OCI-M2 (cell line): Measurements from ENCODE around the gene S100A13.
"Not testable (repeated sequence)": the region's sequence is repeated elsewhere in the genome, so short reads cannot be mapped to it uniquely, and the experiment has no call there.

Source experiments
- DNase-seq: peaks from one replicate; lab custom pipeline; 2025; ENCODE audit not compliant: unreplicated experiment; lab: John Stamatoyannopoulos, UW

S100A13 gene

DNA sequence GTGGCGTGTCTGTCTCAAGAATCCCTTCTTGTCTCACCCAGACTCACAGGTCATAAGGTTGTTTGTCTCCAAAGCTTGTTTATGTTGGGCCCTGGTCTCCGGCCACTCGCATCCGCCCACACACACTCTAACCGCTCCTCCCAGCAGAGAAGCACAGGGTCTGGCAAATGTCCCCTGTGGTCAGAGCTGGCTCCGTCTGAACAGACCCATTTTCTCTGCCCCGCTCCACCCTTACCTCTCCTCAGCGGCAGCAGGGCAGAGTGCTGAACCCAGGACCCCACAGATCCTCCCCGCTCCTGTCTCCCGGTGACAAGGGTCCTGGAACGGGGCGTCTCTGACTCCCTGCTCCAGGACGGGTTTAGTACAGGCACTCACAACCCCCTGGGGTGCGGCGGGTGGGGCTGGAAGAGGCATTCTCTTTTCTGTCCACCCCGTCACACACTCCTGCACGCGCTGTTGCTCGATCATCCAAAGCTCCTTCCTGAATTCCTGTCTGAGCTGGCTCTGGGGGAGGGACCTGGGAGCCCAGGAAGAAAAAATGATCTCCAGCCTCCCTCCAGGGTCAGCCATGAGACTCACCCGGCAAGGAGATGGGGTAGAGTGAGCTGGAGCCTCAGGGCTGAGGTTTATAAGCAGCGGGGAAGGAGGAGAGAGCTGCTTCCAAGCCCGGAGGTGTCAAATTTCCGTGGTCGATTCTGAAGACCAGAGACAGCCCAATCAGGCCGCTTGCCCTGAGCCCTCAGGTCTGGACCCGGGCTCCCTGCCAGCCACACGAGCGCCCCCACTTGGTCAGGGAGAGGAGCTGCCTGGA is at the start of gene S100A13:
TSS of gene S100A13 (minus strand) at position 602 of the 811 bp plus-strand sequence. CDS start 1,033 bp downstream, outside the sequence.
- peak; percentile 29 for DNase-seq

DNA sequence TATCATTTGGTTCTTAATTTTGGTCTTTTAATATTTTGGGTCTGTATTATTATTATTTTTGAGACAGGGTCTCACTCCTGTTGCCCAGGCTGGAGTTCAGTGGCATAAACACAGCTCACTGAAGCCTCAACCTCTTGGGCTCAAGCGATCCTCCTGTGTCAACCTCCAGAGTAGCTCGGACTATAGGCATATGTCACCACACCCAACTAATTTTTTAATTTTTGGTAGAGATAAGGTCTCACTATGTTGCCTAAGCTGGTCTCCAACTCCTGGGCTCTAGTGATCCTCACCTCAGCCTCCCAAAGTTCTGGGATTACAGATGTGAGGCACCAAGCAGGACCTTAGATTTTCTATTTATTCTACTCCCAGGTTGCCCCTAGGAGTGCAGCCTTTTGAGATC is 46.2 kb upstream of the S100A13 start:
- no peak for DNase-seq

DNA sequence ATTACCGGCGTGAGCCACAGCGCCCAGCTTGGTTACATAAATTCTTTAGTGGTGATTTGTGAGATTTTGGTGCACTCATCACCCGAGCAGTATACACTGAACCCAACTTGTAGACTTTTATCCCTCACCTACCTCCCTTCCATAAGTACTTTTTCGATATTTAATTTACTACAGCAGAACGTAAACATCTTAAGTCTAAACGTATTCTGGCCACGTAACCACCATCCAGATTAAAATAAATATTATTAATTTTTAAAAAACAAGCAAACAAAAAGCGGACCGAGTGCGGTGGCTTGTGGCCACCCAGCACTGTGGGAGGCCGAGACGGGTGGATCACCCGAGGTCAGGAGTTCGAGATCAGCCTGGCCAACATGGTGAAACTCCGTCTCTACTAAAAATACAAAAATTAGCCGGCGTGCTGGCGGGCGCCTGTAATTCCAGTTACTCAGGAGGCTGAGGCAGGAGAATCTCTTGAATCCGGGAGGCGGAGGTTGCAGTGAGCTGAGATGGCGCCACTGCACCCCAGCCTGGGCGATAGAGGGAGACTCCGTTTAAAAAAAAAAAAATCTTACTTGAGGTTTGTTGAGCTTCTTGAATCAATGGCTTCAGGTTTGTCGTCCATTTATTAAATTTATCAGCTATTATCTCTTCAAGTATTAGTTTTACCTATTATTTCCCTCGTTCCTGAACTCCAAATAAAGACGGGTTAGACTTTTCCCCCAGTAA is 44.5 kb upstream of the S100A13 start:
- DNase-seq, result not testable (repeated sequence)

DNA sequence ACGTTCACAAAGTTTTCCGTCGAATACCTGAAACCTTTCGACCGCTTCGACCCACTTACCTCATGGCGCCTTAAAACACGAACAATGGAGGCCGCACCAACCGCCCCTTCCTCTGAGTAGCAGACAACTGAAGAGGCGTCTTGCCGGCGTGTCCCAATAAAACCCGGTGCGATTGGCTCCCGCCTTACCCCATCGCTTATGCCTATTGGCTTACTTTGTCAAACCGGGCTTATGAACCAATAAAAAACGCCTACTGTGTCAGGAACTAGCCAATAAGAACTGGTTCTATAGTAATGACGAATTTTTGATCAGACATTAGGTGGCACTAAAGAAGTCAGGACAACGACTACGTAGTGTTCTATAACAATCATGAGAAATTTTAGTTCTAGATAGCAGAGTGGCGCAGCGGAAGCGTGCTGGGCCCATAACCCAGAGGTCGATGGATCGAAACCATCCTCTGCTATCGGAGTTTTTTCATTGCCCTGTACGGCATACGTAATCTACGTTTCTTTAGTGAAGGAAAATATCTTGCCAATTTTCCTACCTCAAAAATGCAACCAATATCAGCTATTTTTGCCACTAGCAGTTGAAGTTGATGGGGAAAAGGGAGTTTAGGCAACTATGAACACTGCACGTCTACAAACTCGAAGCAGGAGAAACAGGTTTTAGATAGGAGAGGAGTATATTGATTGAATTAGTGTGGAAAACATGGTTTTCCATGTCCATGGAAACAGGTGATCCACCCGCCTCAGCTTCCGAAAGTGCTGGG is 43.7 kb upstream of the S100A13 start, which contains the start of gene ILF2:
TSS of gene ILF2 (minus strand) at position 135 of the 769 bp plus-strand sequence. CDS start at position 64, 71 bp downstream.
- DNase-seq, result peak; percentile 97

DNA sequence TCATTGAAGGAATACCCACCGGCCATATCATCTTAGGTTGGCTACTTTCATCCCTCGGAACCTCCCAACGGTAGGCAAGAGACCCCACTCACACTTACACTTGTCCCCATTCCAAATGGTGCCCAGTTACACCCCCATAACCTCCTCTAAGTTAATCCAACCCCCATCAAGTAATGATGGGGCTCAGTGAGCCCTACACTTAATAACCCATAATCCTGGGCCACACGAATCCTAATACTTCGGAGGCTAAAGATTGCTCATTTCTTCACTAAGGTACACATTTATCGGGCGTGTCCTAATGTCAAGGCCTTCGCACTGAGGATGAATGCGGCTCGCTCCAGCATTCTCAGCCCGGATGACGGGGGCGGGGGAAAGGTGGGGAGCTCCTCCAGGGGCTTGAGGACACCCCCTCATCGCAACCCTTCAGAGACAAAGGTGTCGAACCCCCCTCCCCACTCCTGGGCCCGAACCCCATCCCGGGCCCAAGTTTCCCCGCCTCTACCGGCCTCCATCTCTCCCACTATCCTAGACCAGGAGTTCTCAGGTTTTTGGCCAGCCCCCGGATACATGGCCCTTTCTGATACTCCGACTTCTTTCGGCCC is 43.1 kb upstream of the S100A13 start:
- no peak for DNase-seq

DNA sequence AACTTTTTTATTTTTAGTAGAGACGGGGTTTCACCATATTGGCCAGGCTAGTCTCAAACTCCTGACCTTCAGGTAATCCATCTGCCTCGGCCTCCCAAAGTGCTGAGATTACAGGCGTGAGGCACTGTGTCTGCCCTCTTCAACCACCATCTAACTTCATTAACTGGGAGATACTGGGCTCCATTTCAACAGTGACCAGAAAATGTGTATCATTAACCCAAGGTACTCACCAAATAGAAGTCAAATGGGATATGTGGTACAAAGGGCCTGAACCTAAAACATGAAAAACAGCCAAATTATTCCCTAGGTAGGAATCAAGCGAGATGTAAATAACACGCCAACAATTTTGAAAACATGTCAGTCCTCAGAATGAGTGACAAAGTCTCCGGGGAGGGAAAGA is 42.3 kb upstream of the S100A13 start:
- no peak for DNase-seq

DNA sequence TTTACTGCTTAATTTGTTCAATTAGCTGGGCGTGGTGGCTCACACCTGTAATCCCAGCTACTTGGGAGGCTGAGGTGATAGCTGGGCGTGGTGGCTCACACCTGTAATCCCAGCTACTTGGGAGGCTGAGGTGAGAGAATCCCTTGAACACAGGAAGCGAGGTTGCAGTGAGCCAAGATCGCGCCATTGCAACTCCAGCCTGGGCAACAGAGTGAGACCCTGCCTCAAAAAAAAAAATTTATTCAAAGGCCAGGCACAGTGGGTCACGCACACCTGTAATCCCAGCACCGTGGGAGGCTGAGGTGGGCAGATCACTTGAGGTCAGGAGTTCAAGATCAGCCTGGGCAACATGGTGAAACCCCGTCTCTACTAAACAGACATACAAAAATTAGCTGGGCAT is 41.4 kb upstream of the S100A13 start:
- DNase-seq, result not testable (repeated sequence)

DNA sequence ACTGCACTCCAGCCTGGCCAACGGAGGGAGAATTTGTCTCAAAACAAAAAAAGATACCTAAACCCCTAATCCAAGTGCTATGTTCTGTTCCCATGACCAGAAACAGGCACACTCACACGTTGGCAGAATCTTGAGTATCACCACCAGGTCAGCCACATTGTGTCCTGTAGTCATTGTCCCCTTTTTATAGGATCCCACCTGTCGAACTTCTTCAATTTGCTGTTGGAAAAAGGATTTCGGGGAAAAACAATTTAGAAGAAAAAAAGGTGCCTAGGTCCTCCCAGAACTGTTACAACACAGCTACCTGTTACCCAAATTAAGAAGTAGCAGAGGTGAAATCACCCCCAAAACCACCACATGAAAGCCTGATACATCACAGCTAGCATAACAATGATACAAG is 40.1 kb upstream of the S100A13 start:
- DNase-seq, result no peak

DNA sequence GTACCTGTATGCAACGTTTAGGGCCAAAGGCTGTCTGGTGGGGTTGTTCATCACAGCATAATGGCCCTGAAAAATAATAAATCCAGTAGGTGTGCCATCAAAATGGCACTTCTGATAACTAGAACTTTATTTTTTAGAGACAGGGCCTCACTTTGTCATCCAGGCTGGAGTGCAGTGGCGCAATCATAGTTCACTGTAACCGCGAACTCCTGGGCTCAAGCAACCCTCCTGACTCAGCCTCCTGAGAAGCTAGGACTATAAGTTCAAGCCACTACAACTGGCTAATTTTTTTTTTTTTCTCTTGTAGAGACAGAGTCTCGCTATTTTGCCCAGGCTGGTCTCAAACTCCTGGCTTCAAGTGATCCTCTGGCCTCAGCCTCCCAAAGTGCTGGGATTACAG is 35.9 kb upstream of the S100A13 start:
- DNase-seq, result no peak

DNA sequence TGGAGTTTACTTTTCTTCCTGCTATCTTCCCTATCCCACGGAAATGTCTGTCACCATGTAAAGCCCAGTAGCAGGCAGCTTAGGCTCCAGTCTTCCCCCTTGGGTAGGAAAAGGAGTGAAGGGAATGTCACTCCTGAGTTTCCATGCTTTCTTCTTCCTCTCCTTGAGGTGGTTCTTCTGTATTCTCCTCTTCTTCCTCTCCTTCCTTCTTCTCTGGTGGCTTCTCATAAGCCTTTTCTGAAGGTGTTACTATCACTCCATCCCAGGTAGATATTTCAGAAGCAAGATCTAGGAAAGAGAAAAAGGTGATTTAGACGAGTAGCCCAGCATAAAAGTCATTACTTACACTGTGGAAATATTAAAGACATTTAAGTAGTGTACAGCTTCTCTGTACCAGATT is 35.0 kb upstream of the S100A13 start:
- DNase-seq, result no peak

DNA sequence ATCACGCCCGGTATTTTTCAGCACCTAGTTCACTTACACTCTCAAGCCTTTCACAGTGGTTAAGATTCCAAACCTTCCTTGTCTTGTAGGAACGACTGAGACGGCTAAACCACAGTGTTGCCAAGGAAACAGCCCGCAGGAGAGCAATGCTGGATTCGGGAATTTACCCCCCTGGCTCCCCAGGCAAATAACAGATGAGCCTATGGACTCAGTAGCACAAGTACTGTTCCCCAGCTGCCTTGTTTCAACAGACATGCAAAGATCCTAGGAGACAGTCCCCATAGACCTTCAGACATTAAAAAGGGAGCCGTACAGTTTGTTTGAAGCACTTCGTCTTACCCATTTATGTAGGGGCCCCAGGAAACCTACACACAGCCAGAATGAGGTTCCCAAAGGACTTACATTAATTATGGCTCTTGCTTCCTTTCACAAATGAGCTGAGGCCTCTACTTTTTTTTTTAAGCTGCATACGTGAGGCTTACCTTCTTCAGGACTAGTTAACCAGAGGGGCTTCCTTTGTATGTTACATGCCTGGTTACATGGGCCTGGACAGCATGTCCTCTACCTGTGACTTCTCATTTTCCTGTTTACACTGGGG is 33.9 kb upstream of the S100A13 start:
- DNase-seq, result no peak

DNA sequence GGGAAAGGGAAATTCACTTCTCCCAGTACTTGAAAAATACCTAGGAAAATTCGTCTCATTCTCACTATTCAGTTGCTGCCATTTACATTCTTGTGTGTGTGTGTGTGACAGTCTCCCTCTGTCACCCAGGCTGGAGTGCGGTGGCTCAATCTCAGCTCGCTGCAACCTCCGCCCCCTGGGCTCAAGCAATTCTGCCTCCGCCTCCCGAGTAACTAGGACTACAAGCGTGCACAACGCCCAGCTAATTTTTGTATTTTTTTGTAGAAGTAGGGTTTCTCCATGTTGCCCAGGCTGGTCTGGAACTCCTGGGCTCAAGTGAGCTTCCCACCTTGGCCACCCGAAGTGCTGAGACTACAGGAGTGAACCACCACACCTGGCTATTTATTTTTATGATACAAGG is 32.4 kb upstream of the S100A13 start:
- DNase-seq, result no peak

DNA sequence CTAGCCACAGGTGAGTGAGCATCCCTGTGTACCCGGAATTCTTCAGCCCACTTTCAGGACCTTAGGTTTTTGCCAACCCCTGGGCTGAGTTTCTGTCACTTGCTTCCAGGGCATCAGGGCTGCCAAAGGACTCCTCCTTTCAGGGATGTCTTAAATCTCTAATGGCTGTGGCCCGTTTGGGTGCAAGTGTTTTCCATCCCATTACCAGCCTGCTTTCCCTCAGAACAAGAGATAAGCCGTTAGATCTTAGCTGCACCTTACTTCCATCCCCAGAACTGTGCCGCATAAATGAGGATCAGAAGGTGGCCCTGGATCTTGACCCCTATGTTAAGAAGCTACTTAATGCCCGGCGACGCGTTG is 31.9 kb upstream of the S100A13 start:
- no peak for DNase-seq

DNA sequence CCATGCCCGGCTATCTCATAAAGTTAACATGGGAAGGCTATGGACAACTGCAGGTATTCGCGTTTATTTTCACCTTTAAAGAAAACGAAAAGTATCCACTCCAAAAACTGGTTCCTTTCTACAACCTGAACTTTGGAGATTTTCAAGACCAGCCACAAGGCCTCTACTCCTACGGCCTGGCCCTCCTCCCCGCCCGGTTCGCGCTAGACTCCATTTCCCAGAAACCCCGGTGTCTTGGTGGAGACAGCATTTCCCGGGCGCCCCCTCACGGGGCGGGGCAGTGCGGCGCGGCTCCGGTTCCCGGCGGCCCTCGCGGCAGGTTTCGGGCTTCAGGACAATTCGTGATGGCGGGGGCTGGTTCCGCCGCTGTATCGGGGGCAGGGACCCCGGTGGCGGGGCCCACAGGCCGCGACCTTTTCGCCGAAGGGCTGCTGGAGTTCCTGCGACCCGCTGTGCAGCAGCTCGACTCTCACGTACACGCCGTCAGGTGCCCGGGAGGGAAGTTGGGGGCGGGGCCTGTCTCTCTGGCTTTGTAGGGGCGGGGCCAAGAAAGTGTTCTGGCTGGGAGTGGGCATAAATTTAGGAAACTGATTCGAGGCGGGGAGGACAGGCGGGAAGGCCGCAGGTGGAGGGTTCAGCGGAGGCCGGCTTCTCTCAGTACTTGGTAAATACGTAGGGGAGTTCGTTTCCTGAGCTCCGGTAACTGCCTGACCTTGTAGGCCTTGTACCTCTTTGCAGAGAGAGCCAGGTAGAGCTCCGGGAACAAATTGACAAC is 31.3 kb upstream of the S100A13 start, which contains the start of gene SNAPIN:
TSS of gene SNAPIN (plus strand) at position 304 of the 775 bp plus-strand sequence. CDS start at position 345, 41 bp downstream.
- no peak for DNase-seq

DNA sequence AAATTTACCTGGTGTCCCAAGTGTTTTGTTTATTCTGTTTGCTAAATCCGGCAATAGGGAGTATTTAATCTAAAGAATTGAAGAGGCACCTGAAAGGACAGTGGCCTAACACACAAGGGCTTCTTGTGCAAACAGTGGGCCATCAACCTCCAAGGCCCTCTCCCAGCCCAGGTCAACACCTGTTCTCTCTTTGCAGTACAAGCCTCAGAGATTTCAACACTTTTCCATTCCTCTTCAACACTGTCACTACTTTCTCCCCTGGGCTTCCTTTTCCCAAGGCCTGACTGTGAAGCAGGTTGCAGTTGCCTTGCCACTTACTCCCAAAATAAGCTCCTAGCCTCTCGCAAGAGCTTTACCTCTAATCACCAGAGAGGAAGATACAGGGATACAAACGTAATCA is 28.0 kb upstream of the S100A13 start:
- no peak for DNase-seq

DNA sequence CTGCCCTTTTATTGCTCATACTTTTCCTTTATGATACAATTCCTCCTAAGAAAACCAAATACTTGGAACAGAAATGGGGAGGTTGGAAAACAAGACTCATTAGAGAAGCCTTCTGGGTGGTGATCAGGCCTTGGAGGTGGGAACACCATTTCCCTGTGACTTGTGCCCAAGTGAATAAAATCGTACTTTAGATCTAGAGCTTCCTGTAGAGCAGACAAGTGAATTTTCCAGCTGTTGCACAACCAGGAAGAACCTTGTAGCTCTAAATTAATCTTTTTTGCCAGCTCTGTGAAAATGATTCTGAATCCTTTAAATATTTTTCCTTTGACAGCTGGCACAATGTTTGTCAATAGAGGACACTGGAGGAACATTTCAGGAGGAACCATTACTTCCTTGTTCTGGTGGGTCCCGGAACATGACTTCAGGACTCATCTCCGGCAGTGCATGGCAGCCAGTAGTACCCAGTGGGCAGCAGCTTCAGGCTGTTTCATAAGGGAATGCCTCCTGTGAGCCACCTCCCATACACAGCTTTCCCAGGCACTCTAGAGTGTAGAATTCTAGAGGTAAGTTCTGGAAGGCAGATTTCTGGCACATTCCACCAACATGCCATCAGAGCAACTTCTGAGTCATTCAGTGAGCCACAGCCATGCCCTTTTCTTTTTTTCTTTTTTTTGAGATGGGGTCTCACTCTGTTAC is 25.6 kb upstream of the S100A13 start:
- DNase-seq, result no peak

DNA sequence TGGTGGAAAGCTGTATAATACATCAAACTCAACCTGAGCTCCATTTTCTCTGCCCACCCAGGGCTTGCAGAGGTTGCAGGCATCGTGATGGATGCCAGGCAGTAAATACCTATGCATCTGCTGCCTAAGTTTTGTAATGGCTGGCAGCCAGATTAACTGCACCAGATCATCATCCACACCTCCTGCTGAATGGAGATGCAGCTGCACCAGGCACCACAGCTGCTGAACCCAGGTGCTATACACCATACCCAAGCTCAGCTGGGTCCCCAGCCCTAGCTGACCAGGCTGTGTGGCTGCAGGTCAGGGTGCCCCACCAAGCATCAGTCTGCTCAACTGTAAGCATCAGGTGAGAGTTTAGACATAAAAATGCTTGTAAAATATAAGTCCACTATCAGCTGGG is 24.5 kb upstream of the S100A13 start:
- no peak for DNase-seq

DNA sequence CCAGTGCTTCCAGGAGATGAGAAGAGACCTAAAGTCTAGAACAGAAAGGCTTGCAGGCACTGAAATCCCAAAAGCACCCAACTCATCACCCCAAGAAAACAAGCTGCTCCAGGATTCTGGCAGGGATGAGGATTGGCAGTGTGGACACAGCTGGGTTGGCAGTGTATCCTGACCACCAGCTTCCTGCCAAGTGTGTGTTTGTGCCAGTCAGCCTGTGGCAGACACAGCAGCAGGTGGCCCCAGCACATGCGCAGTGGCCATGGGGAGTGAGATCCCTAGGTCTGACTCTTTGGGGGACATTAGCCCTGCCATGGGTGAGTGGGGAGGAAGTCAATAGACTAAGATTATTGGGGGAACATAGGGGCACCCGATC is 22.5 kb upstream of the S100A13 start:
- no peak for DNase-seq

DNA sequence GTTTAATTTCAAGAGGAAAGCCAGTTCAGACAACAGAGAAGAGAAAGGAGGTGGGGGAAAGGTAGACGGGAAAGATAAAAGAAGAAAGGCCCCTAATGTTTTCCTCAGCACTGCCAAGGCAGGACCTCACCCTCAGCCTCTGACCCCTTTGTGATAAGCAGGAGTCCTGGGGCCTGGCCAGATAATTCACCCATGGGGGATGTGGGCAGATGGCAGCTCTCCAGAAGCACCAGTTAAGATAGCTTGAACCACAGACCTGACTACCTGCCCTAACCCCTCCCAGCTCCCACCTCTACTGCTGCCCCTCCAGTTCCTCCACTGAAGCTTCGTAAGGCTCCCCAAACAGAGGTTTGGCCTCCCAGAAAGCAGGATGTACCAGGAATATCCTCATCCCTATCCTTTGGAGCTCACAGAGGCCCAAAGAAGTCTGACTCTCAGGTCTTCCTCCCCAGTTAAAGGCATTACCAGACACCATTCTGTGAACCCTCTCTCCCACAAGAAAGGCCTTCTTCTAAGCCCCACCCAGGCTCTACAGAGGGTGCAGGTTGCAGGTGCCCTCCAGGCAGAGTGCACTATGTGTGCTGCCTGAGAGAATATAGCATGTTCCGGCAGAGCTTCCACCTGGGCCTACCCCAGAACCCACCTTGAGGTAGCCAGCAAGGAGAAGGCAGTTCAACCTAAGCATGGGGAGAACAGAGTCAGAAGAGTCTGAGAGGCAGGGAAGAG is 22.0 kb upstream of the S100A13 start:
- DNase-seq, result no peak
